Superior temporal gyrus (tissue), 1 donor: Measurements from ENCODE around the gene FN3KRP.

Source experiments
- DNase-seq: peaks from one replicate; pipeline ENCODE4 v3.0.0-alpha.2; 2016; ENCODE audit errors: extremely low spot score

Gene FN3KRP

DNA sequence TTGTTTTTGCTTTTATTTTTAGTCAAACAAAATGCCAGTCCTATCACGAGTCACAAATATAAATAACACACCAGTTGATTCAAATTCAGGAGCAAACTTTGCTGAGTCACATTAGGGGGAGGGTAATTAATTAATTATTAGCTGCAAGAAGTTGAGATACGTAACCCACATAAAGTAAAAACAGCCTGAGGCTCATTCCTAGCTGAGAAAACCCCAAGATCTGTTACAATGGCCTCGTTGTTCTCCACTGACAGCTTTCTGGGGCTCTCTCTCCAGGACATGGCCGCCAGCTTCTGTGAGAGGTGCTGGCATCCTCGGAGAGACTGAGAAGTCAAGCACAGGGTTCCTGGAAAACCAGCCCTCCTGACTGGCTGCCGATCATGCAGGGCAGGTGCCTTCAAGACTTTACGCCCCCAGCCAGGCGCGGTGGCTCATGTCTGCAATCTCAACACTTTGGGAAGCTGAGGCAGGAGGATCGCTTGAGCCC, 29.1 kb upstream of the FN3KRP start:
- DNase-seq = peak; percentile 78

DNA sequence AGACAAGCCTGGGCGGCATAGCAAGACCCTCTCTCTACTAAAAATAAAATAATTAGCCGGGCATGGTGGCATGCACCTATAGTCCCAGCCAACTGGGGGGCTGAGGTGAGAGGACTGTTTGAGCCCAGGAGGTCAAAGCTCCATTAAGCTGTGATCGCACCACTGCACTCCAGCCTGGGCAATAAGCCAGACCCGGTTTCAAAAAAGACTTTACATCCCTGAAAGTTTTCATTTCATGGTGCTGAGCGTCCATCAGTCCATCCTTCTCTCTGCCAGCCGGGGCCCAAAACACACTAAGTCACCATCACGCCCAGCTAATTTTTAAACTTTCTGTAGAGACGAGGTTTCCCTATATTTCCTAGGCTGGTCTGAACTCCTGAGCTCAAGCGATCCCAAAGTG, 28.6 kb upstream of the FN3KRP start:
- no peak for DNase-seq

DNA sequence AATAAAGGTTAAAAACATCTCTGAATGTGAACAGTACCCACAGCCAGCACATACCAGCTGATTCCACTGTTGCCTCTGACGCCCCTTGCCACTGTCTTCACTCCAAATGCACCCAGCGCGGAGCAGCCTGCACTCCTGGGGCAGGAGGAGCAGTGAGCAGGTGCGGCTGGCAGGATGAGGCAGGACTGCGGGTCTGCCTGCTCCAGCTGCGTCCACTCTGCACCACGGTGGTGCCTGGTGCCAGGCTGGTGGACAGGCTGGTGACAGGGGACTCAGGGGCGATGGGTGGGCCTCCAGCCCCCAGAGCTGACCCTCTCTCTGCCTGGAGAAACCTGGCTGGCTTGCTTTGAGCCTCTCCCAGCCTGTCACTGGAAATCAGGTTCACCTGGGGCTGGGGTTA, 27.4 kb upstream of the FN3KRP start:
- no peak for DNase-seq

DNA sequence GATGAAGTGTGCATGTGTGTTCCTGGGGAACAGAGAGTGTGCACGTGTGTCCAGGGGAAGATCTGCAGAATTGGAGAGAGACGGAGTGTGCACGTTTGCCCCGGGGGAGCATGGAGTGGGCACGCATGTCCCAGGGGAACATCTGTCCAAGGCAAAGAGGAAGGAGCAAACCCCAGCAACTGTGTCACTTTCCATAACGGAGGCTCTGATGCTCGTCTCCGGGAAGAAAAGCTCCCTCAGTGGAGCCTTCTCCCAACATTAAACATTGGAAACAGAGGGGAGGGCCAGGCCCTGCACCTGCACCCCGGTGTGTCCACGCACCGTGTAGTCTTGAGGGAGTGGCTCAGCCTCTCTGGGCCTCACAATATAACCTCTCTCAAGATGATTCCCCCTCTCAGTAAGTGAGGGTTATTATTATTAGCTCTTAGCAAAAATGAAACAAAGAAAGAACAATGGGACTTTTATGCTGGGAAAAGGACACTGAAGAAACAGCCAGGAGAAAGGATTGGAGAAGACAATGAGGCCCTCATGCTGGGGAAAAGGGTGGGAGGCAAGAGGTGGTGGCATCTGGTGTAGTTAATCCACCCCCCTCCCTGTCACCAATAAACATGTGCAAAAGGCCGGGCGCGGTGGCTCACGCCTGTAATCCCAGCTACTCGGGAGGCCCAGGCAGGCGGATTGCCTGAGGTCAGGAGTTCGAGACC, 25.6 kb upstream of the FN3KRP start:
- peak; percentile 86 for DNase-seq

DNA sequence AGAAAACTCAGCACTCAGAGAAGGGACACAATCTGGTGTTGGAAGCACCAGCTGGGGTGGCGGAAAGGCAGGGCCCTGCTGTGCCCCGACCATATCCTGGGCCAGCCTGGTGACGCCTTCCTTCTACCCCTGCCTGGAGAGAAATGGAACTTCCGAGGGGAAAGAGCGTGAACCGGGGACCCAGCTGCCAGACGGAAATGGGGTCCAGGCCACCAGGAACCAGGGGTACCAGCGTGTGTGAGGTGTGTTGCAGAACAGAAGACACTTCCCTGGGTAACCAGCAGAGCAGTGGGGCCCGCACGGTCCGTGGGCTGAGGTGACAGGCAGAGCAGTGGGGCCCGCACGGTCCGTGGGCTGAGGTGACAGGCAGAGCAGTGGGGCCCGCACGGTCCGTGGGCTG, 24.8 kb upstream of the FN3KRP start:
- no peak for DNase-seq

DNA sequence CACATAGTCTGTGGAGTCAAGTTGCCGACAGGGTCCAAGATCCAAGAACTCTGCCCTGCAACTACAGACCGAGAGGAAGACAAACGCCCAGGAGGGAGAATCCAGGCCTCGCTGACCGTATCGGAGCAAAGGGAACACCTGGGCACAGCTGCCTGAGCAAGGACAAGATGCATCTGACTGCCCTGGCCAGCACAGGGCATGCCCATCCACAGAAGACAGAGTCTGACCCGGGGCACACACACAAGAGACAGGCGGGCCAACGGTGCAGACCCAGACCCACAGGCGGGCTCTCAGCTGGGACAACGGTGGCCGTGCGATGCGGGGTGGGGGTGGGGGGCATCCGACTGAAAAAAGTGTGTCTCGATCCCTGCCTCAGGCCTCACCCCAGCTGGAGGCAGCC, 24.2 kb upstream of the FN3KRP start:
- no peak for DNase-seq

DNA sequence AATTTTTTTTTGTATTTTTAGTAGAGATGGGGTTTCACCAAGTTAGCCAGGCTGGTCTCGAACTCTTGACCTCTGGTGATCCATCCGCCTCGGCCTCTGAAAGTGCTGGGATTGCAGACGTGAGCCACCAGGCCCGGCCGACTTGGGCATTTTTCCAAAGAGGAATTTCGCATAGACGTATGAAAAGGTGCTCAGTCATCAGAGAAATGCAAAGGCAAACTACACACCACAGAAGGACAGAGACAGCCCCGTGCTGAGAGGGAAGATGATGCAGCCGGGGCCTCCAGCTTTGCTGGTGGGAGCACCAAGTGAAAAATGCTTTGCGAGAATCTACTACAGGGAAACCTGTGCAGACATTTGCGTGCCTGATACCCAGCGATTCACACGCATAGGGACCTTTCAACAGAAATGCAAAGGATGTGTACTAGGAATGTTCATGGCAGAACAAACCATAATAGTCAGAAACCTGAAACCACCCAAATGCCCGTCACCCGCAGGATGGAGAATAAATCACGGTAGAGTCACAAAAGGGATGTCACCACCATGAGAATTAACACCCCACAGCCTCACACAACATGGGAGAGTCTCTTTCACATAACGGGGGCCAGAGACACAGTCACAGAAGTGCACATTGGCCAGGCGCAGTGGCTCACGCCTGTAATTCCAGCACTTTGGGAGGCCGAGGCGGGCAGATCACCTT, 23.2 kb upstream of the FN3KRP start:
- DNase-seq = no peak

DNA sequence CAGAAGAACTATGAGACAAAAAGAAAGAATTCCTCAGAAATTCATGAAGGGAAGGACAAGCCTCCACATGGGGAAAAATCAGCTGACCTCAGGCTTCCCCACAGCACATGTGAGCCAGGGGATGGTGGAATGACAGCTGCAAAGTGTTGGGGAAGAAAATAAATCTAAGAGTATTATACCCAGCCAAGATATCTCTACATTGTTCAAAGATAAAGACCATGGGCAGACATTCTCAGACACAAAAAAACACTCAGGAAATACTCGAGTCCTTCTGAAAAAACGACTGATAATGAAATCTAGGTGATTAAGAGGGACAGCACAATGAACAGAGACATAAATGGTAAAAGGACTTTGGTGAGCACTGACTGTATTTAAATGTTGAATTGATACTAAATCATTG, 21.9 kb upstream of the FN3KRP start:
- no peak for DNase-seq

DNA sequence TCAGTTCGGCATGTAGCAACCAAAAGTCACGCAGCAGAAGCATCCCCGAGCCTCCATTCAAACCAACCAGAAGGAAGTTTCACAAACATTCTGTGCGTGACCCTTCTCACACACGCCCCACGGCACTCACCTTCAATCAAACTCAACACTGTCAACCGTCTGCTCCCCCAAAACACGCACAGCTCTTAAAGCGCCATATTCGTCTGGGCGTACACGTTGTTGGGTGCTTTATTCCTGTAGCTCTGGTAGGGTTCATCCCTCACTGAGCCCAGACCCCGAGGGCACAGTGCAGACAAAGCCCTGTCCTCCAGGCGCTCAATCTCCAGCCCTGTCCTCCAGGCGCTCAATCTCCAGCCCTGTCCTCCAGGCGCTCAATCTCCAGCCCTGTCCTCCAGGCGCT, 20.2 kb upstream of the FN3KRP start:
- no peak for DNase-seq

DNA sequence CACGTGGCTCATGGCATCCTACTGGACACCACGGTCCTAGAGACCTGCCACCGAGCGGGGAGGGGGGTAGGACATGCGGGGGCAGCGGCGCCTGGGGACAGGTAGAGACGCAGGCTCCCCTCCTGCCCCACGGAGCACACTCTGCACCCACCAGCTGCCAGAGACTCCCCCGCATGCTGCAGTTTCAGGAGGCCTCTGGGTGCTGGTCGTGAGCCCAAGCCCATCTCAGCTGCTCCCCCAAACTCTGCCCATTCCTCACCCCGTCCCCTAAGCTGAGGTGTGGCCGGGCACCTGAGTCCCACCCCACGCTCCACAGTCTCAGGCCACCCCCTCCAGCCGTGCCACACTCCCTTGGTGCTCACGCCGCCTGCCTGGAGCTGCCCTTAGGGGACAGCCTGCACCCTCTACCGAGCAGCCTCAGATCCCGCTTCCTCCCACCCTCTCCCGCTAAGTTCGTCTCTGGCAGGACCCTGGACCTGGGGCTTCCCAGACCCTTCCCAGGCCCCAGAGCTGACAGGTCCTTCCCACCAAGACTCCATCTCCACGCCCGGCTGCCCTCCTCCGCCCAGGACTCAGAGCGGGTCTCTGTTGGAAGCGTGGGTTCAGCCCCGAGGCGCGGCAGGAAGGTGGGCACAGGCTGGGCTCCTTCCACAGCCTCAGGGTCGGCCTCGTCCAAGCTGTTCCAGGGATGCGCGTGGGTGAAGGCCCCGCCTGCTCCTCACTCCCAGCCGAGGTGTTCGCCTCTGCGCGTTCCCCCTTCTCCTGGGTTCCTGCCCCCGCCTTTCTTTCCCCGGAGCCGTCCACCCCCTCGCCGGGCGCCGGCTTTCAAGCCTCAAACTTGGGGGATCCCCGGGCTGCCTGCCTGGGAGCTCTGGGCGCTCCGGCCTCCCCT, 19.3 kb upstream of the FN3KRP start:
- DNase-seq = no peak

DNA sequence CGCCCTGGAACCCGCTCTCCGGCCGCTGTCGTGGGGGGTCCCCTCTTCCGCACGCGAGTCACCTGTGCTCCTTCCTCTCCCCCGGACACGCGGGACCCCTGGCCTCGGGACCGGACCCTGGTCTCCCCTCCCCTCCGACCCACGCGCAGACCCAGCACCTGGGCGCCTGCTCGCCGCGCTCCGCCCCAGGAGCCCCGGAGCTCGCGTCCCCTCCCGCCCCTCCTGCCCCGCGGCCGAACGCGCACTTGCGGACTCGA, 18.8 kb upstream of the FN3KRP start:
- no peak for DNase-seq

DNA sequence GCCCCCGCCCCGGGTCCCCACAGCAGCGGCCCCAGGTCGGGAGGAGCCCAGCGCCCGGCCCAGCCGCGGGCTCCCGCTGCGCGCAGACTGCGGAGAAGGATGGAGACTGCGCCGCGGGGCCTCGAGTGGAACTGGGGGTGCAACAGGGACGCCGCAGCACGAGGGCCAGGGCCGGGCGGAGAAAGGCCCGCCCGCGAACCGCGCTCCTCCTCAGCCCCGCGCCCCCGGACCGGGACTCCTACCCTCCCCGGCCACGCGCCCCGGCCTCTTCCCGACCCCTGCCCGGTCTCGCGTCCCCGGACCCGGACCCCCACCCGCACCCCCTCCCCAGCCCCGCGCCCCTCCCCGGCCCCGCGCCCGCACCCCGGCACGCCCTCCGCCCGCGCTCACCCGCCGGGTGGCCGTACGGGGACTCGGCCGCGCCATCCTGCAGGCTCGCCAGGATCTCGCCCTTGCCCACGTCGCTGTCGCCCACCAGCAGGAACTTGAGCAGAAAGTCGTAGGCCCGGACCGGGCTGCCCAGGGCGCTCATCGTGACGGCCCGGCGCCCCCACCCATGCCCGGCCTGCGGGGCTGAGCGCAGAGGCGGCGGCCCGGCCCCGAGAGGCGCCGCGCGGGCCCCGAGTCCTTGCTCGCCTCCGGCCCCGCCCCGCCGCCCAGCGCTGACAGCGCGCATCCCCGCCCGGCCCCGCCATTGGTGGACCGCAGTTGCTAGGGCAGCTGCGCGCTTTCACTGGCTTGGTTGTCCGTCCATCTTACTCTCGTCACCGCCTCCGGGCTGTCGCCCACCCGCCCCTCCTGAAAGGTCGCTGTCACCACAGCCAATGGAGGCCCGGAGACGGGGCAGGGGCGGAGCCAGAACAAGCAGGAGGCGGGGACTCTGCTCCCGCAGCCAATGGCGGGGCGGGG, 18.2 kb upstream of the FN3KRP start, which contains the start of gene RAB40B:
TSS of gene RAB40B (minus strand) at position 634 of the 909 bp plus-strand sequence. CDS start at position 532, 102 bp downstream.
- DNase-seq = peak; percentile 97

DNA sequence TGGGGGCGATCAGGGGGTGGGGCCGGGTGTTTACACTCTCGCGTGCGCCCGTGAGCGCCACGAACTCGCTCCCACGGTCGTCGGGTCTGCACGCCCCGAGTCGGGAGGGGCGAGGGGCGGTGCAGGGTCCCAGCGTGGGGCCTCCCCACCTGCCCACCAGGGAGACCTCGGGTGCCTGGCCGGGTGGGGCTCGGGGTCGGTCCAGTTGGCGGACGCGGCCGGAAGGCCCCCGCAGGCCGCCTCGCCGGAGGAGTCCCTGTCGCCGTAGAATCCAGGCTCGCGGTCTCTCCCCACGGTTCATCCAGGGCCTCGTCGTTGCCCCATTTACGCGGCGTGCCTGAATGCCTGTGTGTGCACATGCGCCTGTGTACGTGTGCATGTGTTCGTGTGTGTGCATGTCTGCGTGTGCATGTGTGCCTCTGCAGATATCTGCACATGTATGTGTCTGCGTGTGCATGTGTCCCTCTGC, 17.5 kb upstream of the FN3KRP start:
- DNase-seq = no peak

DNA sequence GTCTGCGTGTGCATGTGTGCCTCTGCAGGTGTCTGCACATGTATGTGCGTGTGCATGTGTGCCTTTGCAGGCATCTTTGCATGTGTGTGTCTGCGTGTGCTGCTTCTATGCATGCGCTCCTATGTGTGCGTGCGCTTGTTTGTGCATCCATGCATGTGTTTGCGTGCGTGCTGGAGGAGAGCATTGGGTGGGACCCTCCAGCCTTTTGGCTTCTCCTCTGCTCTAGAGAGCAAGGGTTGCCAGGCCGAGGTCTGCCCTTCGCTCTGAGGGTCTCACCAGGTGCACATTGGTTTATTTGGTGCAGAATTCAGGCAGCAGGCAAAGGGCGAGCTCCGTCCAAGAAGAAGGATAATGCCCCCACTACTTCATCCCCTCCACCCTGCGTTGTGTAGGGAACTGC, 17.0 kb upstream of the FN3KRP start:
- DNase-seq = no peak

DNA sequence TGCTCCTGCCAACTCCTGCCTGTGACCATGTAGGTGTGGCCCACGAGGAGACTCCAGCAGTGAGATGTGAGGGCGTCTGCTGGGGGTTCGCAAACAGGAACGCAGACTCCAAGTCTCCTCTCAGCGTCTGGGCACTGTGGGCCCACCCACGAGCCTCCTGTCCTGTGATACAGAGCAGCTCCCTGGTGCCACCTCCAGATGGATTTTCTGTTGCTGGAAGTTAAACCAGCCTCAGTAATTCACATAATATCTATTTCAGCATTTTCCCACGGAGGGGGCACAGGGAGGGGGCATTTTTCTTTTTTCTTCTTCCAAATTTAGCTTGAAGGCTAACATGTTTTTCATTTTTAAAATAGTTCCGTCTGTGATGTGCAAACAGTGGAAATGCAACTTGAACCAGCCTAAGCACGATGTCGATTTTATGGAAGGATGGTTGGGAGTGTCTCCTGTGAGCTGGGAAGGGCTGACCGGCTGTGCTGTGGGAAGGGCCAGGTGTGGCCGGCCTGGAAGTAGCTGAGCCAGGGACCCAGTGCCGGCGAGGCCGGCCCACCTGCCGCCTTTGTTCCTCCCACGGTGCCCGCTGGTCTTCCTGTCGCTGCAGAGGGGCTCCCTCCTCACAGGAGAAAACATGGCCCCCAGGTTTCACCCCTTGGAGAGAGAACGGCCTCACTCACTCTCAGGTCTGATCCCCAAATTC, 14.1 kb upstream of the FN3KRP start:
- peak; percentile 71 for DNase-seq

DNA sequence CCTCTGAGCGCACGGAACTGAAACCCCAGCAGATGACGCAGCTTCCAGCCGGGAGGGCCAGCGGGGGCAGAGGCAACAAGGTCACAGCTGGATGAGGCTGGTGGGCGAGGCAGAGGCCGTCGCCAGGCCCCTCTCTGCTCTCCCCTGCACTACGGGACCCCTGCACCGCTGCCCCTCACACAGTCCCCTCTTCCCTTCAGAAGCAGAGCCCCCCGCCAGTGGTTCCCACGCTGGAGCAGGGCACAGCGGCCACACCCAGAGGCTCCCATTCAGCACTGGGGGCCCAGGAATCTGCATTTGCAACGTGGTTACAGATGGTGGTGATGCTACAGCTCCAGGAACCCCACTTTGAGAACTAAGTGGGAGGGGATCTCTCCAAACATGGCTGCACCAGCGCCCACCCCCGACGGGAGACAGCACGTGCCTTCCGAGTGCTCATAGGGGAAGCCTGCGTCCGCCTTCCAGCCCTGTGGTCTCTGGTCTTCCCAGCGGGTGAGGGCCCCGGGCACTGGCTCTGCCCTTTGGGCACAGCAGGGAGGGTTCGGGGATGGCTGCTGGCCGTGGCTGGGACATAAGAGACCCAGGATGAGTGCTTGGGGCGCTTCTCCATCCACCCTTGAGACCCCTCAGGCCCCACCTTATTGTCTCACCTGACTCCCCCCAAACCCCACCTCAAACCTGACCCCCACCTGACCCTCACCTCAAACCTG, 13.3 kb upstream of the FN3KRP start:
- no peak for DNase-seq

DNA sequence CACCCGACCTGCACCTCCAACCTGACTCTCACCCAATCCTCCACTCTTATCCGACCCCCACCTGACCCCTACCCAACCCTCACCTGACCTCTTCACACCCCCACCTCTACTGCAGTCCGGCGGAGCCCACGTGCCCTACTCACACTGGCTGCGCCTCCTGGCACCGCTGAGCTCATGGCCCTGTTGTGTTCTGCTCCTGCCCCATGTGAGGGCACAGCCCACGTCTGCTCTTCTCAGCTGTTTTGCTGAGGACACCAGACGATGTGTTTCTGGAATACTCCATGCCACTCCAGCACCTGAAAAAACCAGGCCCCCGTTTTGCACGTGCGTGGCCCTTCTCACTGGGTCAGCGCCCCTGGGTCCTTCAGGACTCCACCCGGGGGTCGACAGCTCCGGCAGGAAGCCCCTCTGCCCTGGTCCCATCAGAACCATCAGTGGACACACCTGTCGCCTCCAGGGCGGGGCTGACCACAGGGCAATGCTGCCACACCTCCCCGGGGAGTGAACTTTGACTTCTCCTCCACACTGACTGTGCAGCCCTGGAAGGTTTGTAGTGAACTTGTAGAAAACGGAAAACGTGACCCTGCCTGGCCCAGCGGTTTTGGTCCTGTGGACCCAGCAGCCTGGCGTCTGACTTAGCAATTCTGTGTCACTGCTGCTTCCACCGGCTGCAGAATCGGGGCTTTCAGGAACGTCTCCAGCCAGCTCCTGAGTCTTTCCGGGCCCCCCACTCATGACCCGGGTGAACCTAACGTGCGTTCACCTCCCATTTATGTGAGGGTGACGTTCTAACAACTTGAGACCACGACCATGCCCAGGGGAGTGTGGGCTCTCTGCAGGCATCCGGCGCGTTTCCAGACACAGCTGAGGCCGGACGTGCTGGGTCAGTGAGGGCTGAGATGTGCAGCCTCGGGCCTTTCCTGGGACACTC, 12.3 kb upstream of the FN3KRP start:
- no peak for DNase-seq

DNA sequence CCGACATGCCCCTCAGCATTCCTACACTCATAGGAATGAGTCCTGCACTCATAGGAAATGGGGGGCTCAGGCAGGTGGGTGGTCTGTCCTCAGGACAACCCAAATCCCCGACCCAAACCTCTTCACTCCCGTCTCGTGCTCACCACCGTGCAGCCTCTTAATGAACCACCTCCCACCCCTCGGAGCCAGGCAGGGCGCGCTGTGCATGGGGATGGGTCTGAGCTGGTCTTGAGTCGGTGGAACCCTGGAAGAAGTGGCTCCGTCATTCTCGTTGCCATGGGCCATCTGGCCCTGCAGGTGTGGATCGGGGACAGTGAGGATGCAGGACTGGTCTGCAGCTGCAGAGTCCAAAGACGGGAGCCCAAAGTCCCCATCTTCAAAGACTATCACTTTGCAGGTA, 11.6 kb upstream of the FN3KRP start:
- DNase-seq = no peak

DNA sequence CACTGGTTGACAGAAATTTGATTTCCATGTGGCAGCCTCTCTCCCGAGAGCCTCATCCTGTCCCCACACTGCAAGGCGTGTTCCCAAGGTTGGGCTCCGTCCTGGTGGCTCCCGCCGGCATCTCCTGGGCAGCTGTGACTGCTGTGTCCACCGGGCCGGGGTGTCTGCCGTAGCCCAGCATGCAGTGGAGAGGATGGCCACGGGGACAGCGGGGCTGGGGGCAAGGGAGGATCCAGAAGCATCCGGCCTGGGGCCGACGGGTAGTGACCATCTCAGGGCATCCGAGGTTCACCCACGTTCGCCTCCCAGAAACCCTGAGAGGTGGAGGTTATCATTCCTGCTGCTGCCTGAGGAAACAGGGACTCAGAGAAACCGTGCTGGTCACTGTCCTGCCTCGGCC, 10.8 kb upstream of the FN3KRP start:
- DNase-seq = no peak
